H1 (cell line): Measurements from ENCODE around the gene TMEM54. TPM values are rescaled to one million over a fixed set of nuclear protein-coding genes. Genes with fewer than 3 reads are reported as not detected.

Experiments
- CTCF ChIA-PET: fragments of 300-600 bp; sonication (Branson Sonifier 250); formaldehyde crosslinking; loops from one replicate; lab custom pipeline; 2021; ENCODE audit not compliant: partially characterized antibody; lab: Charles Lee
- POLR2A ChIA-PET: fragments of 300-600 bp; sonication (Branson Sonifier 250); formaldehyde crosslinking; loops from one replicate; lab custom pipeline; 2021; ENCODE audit warnings: inconsistent platforms; ENCODE audit not compliant: partially characterized antibody; lab: Charles Lee
- DNase-seq, 2 experiments: peaks; one replicate each; pipeline versions ENCODE4 v3.0.0 to v3.0.0-alpha.2; 2010 to 2022; ENCODE audit warnings: low spot score in 2 of 2, low read depth in 1 of 2, mixed read lengths in 1 of 2
- FAIRE-seq: peaks from 2 replicates; lab custom pipeline; 2011; peaks lifted over from hg19 to GRCh38; lab: Jason Lieb, UNC
- H2AFZ ChIP-seq: 2 replicates; pipeline ENCODE4 v1.8.1; 2012; ENCODE audit warnings: low read length, inconsistent platforms
- H2AK5ac ChIP-seq: 2 replicates; pipeline ENCODE4 v1.6.1; 2013; ENCODE audit warnings: low read depth, low read length
- H2BK120ac ChIP-seq: replicated peaks from 2 replicates; pipeline ENCODE3; 2013; ENCODE audit warnings: low read depth, low read length, inconsistent platforms
- H2BK12ac ChIP-seq: 2 replicates; pipeline ENCODE4 v1.6.1; 2013; ENCODE audit warnings: low read depth, low read length
- H2BK15ac ChIP-seq: 2 replicates; pipeline ENCODE4 v1.6.1; 2013; ENCODE audit warnings: low read length
- H2BK20ac ChIP-seq: 2 replicates; pipeline ENCODE4 v1.6.1; 2013; ENCODE audit warnings: low read length
- H2BK5ac ChIP-seq: 2 replicates; pipeline ENCODE4 v1.6.1; 2013; ENCODE audit warnings: low read depth, low read length
- H3K14ac ChIP-seq: 2 replicates; pipeline ENCODE4 v1.6.1; 2013; ENCODE audit warnings: inconsistent platforms; ENCODE audit not compliant: insufficient read length
- H3K18ac ChIP-seq: 2 replicates; pipeline ENCODE4 v1.6.1; 2013; ENCODE audit warnings: low read length; ENCODE audit errors: extremely low read depth
- H3K23ac ChIP-seq: 2 replicates; pipeline ENCODE4 v1.6.1; 2013; ENCODE audit warnings: inconsistent platforms; ENCODE audit not compliant: insufficient read length
- H3K23me2 ChIP-seq: 2 replicates; pipeline ENCODE4 v1.6.1; 2013; ENCODE audit warnings: low read depth, low read length
- H3K27ac ChIP-seq: 2 replicates; pipeline ENCODE4 v1.6.1; 2011; ENCODE audit warnings: low read depth, low read length, inconsistent platforms
- H3K27me3 ChIP-seq, 4 experiments: replicated peaks in 1 of 4; 1 replicate in 1 of 4; 2 replicates in 3 of 4; pipeline versions ENCODE4 v1.6.1 to v1.8.1; 2011 to 2013; ENCODE audit warnings: low read length in 3 of 4, mild to moderate bottlenecking in 3 of 4, inconsistent platforms in 2 of 4, mixed read lengths in 2 of 4, moderate library complexity in 1 of 4; ENCODE audit not compliant: control insufficient read depth in 3 of 4, insufficient read depth in 3 of 4; ENCODE audit errors: extremely low read depth in 1 of 4
- H3K36me3 ChIP-seq, 4 experiments: 2 replicates each; pipeline versions ENCODE4 v1.6.1 to v1.8.1; 2011 to 2013; ENCODE audit warnings: mild to moderate bottlenecking in 4 of 4, low read length in 3 of 4, moderate library complexity in 2 of 4, control low read depth in 1 of 4, inconsistent platforms in 1 of 4; ENCODE audit not compliant: insufficient read depth in 4 of 4, control insufficient read depth in 2 of 4
- H3K4ac ChIP-seq: replicated peaks from 2 replicates; pipeline ENCODE3; 2013; ENCODE audit warnings: low read length, low read depth, mixed read lengths, inconsistent platforms; ENCODE audit not compliant: insufficient read length
- H3K4me1 ChIP-seq, 4 experiments: replicated peaks in 1 of 4; 1 replicate in 1 of 4; 2 replicates in 3 of 4; pipeline versions ENCODE4 v1.6.1 to v1.8.1; 2011 to 2013; ENCODE audit warnings: low read length in 3 of 4, inconsistent platforms in 2 of 4, mixed read lengths in 1 of 4; ENCODE audit not compliant: insufficient read depth in 4 of 4, control insufficient read depth in 3 of 4
- H3K4me2 ChIP-seq, 2 experiments: 2 replicates each; pipeline versions ENCODE4 v1.6.1 to v1.8.1; 2011 to 2013; ENCODE audit warnings: low read depth in 2 of 2, low read length in 2 of 2, control low read depth in 1 of 2, inconsistent platforms in 1 of 2, mild to moderate bottlenecking in 1 of 2; ENCODE audit not compliant: insufficient read depth in 1 of 2
- H3K4me3 ChIP-seq, 4 experiments: fragments of 200-600, 300-600 bp in 1 of 4; sonication (generic), shearing (Covaris generic), sonication (Bioruptor Twin) in 1 of 4; 2 replicates each; pipeline versions ENCODE4 v1.5.1 to v1.8.1; 2011 to 2016; ENCODE audit warnings: low read length in 4 of 4, low read depth in 3 of 4, control low read depth in 2 of 4, inconsistent platforms in 2 of 4, mild to moderate bottlenecking in 2 of 4, mixed read lengths in 1 of 4, moderate library complexity in 1 of 4; ENCODE audit not compliant: insufficient read depth in 2 of 4; ENCODE audit errors: extremely low read depth in 1 of 4
- H3K56ac ChIP-seq: replicated peaks from 2 replicates; pipeline ENCODE3; 2013; ENCODE audit warnings: low read depth, mild to moderate bottlenecking, mixed read lengths, low read length, inconsistent platforms; ENCODE audit not compliant: insufficient read length
- H3K79me1 ChIP-seq: 2 replicates; pipeline ENCODE4 v1.6.1; 2013; ENCODE audit warnings: low read depth, low read length, control low read depth
- H3K79me2 ChIP-seq, 2 experiments: 2 replicates each; pipeline versions ENCODE4 v1.6.1 to v1.8.1; 2012 to 2013; ENCODE audit warnings: low read length in 2 of 2, mild to moderate bottlenecking in 2 of 2, inconsistent platforms in 1 of 2; ENCODE audit not compliant: insufficient read depth in 2 of 2, control insufficient read depth in 1 of 2
- H3K9ac ChIP-seq, 4 experiments: replicated peaks in 1 of 4; 1 replicate in 1 of 4; 2 replicates in 3 of 4; pipeline versions ENCODE4 v1.6.1 to v1.8.1; 2011 to 2013; ENCODE audit warnings: low read depth in 3 of 4, low read length in 3 of 4, control low read depth in 2 of 4, mild to moderate bottlenecking in 2 of 4, moderate library complexity in 2 of 4, inconsistent platforms in 1 of 4; ENCODE audit errors: extremely low read depth in 1 of 4
- H3K9me3 ChIP-seq, 2 experiments: 2 replicates each; pipeline versions ENCODE4 v1.6.1 to v1.8.1; 2012 to 2013; ENCODE audit warnings: mild to moderate bottlenecking in 2 of 2, moderate library complexity in 2 of 2, control low read depth in 1 of 2, inconsistent platforms in 1 of 2, low read depth in 1 of 2, low read length in 1 of 2, mixed read lengths in 1 of 2; ENCODE audit not compliant: insufficient read depth in 2 of 2
- H4K20me1 ChIP-seq, 2 experiments: replicated peaks in 1 of 2; 2 replicates each; pipeline versions ENCODE3 to v1.8.1; 2011 to 2013; ENCODE audit warnings: inconsistent platforms in 2 of 2, low read length in 2 of 2, mild to moderate bottlenecking in 1 of 2; ENCODE audit not compliant: insufficient read depth in 2 of 2, control insufficient read depth in 1 of 2
- H4K5ac ChIP-seq: 2 replicates; pipeline ENCODE4 v1.6.1; 2013; ENCODE audit warnings: low read length, low read depth, mixed read lengths, inconsistent platforms; ENCODE audit not compliant: insufficient read length
- H4K8ac ChIP-seq: 2 replicates; pipeline ENCODE4 v1.8.0; 2013; ENCODE audit warnings: mild to moderate bottlenecking, moderate library complexity, low read length, inconsistent platforms; ENCODE audit not compliant: insufficient read depth; ENCODE audit errors: extremely low read depth
- H4K91ac ChIP-seq: replicated peaks from 2 replicates; pipeline ENCODE3; 2013; ENCODE audit warnings: low read length, mixed read lengths, inconsistent platforms; ENCODE audit not compliant: insufficient read length
- CBX5 ChIP-seq: fragments of 300-800, 300-1000 bp; sonication (generic); IDR thresholded peaks from 2 replicates; pipeline ENCODE4 v1.7.1; 2016; ENCODE audit warnings: antibody characterized with exemption, low read length, low read depth
- E2F6 ChIP-seq: IDR thresholded peaks from 2 replicates; pipeline ENCODE4 v1.6.1; 2012; ENCODE audit warnings: inconsistent platforms
- FOSL1 ChIP-seq: IDR thresholded peaks from 2 replicates; pipeline ENCODE4 v1.6.1; 2011; ENCODE audit warnings: mild to moderate bottlenecking, low read depth, low read length, moderate library complexity; ENCODE audit not compliant: insufficient read depth
- KDM4A ChIP-seq: IDR thresholded peaks from one replicate; pipeline ENCODE4 v1.7.1; 2012; ENCODE audit warnings: low read depth, mild to moderate bottlenecking, moderate library complexity, low read length, inconsistent platforms; ENCODE audit not compliant: severe bottlenecking
- PHF8 ChIP-seq: fragments of 200-600 bp; sonication (generic); conservative IDR thresholded peaks from 2 replicates; pipeline ENCODE4 v1.7.1; 2012; ENCODE audit warnings: low read depth, mild to moderate bottlenecking, inconsistent platforms, low read length, moderate library complexity
- POLR2A ChIP-seq, 2 experiments: IDR thresholded peaks; 1 replicate in 1 of 2; 2 replicates in 1 of 2; pipeline ENCODE4 v1.6.1; 2011; ENCODE audit warnings: low read depth in 2 of 2, low read length in 2 of 2, mild to moderate bottlenecking in 2 of 2; ENCODE audit errors: control extremely low read depth in 1 of 2
- RFX5 ChIP-seq: IDR thresholded peaks from 2 replicates; pipeline ENCODE4 v1.6.1; 2011; ENCODE audit warnings: low read depth, low read length, improper control_type of control experiment, borderline replicate concordance
- SIN3A ChIP-seq, 2 experiments: IDR thresholded peaks in 1 of 2; conservative IDR thresholded peaks in 1 of 2; 2 replicates each; pipeline ENCODE4 v1.6.1; 2011 to 2012; ENCODE audit warnings: low read length in 2 of 2, improper control_type of control experiment in 1 of 2, low read depth in 1 of 2, mild to moderate bottlenecking in 1 of 2
- SRF ChIP-seq: IDR thresholded peaks from 2 replicates; pipeline ENCODE4 v1.6.1; 2011; ENCODE audit warnings: mild to moderate bottlenecking, low read depth, low read length, moderate library complexity
- SUZ12 ChIP-seq: fragments of 200-600 bp; sonication (generic); IDR thresholded peaks from 2 replicates; pipeline ENCODE4 v1.6.1; 2012; ENCODE audit warnings: mild to moderate bottlenecking, inconsistent platforms, low read length, moderate library complexity, mixed read lengths
- TAF7 ChIP-seq: optimal IDR thresholded peaks from 2 replicates; pipeline ENCODE3; 2011; ENCODE audit warnings: low read depth, mild to moderate bottlenecking, inconsistent platforms, low read length, moderate library complexity, borderline replicate concordance
- USF2 ChIP-seq: IDR thresholded peaks from 2 replicates; pipeline ENCODE4 v1.6.1; 2011; ENCODE audit warnings: low read length, improper control_type of control experiment
- WGBS, 2 experiments: shearing (Covaris generic) in 1 of 2; methylation state at CpG; one replicate each; pipeline versions ENCODE4 v1.1.6 to v1.1.7; 2013 to 2015; ENCODE audit warnings: low lambda C conversion rate in 2 of 2, mixed read lengths in 2 of 2, inconsistent platforms in 1 of 2, low coverage in 1 of 2, missing lambda C conversion rate in 1 of 2; ENCODE audit not compliant: insufficient replicate concordance in 2 of 2, insufficient coverage in 1 of 2, insufficient read length in 1 of 2; ENCODE audit errors: extremely low coverage in 1 of 2, missing lambda C conversion rate in 1 of 2; 5-methylcytosine and 5-hydroxymethylcytosine counted together
- polyA plus RNA-seq, 7 experiments: library from polyadenylated mRNA; depleted of rRNA in 3 of 7; stranded (reverse) in 5 of 7; unstranded in 2 of 7; fragments of >200 nt in 5 of 7; fragments of 200-250 nt in 2 of 7; gene quantifications; 1 replicate in 5 of 7; 2 replicates in 1 of 7; 4 replicates in 1 of 7; pipeline versions ENCODE4 v1.2.1 to v1.2.3, GENCODE V29; 2011 to 2013; ENCODE audit warnings: missing spikeins in 2 of 7, mixed read lengths in 2 of 7
- total RNA-seq: library from RNA; stranded (reverse); fragmentation: NEBNext Ultra II Directional; extraction: Animal tissue kit (Norgen Biotek cat#: 25700); gene quantifications from 2 replicates; pipeline ENCODE4 v1.2.1, GENCODE V29; 2021

Gene TMEM54
- total and polyA plus RNA-seq, 2 of the 8 experiments (the other 6 are each of a cell fraction or from before 2014, with no cell fraction given): 9.5 to 58.7 TPM

- WGBS, 2 experiments: 88% methylated on average over 5 of the region's 7 CpGs; no CpG with 5 or more reads in 1 of the 2 experiments
- no peak for TF ChIP-seq E2F6
- TF ChIP-seq CBX5: no peak
- TF ChIP-seq RFX5: no peak
- no peak for TF ChIP-seq PHF8
- TF ChIP-seq TAF7: no peak
- TF ChIP-seq USF2: no peak
- no peak for TF ChIP-seq KDM4A
- no peak for TF ChIP-seq SIN3A (conservative IDR thresholded peaks at IDR 0.05 in 1 of 2, IDR thresholded peaks at IDR 0.05 in 1 of 2; ENCODE audit: low read depth in 1 of 2, low read length in 2 of 2)
- no peak for TF ChIP-seq FOSL1
- no peak for TF ChIP-seq SRF
- no peak for TF ChIP-seq SUZ12
- TF ChIP-seq POLR2A (IDR thresholded peaks at IDR 0.05; ENCODE audit: control extremely low read depth in 1 of 2, low read depth in 2 of 2, low read length in 2 of 2): no peak
Measured at GRCh38 chr1:32906654-32907053, 5.5 kb upstream of the TMEM54 start.

More at GRCh38 chr1:32906654-32907053, 5.5 kb upstream of the TMEM54 start:
- ChIA-PET CTCF (interaction anchor here (0.6 to 2.3 kb wide), 5 partner anchors 9 to 855 kb away, joined by 3 to 6 read pairs (median 4); no protein-coding TSS in a partner anchor), POLR2A (interaction anchor here (0.6 kb wide), 1 partner anchor 58 kb away, joined by 4 read pairs; no protein-coding TSS in a partner anchor)
- H3K4me2 ChIP-seq: no peak overlapping the region
- no peak overlapping the region for H2AK5ac ChIP-seq
- H4K20me1 ChIP-seq: no peaks in the 10 kb centered on the region
- no peaks in the 10 kb centered on the region for H3K79me2 ChIP-seq
- no peak overlapping the region for H2BK120ac ChIP-seq
- peaks cover 2 to 11% (median 8%) of the 10 kb centered on the region in 4 experiments for H3K27me3 ChIP-seq
- H3K36me3 ChIP-seq: no peaks in the 10 kb centered on the region
- H3K56ac ChIP-seq: no peak overlapping the region
- no peak overlapping the region for H2BK20ac ChIP-seq
- no peak overlapping the region for H3K9ac ChIP-seq
- no peak overlapping the region for H2BK12ac ChIP-seq
- peaks cover under 1% of the 10 kb centered on the region; the same call in 1 of the 2 replicates for H3K23me2 ChIP-seq
- H3K23ac ChIP-seq: no peak overlapping the region
- H4K8ac ChIP-seq: no peak overlapping the region
- H3K27ac ChIP-seq: no peak overlapping the region
- H3K18ac ChIP-seq: no peak overlapping the region
- H3K9me3 ChIP-seq: no peaks in the 10 kb centered on the region
- H3K4me1 ChIP-seq: peaks cover 0 to under 1% (median under 1%) of the 10 kb centered on the region in 4 experiments; a peak in 3 of 7 replicates
- H2AFZ ChIP-seq: no peak overlapping the region; the same call in 1 of the 2 replicates
- no peak overlapping the region for H2BK5ac ChIP-seq
- DNase-seq: no peak
- H3K14ac ChIP-seq: no peak overlapping the region
- no peak overlapping the region for H3K4ac ChIP-seq
- no peak overlapping the region for H3K4me3 ChIP-seq
- H2BK15ac ChIP-seq: no peak overlapping the region
- no peak for FAIRE-seq
- no peak overlapping the region for H4K91ac ChIP-seq
- H3K79me1 ChIP-seq: no peaks in the 10 kb centered on the region
- no peak overlapping the region for H4K5ac ChIP-seq
